Heart right ventricle (tissue), 16 donors: ENCODE data around the gene LMTK3. TPM values are rescaled to one million over a fixed set of nuclear protein-coding genes. Genes with fewer than 3 reads are reported as not detected.

Experiments
- ATAC-seq, 8 donors: fragments of 200-7000 bp; cut with Tn5 transposase; one replicate each; pipeline ENCODE4 v1.9.1; 2020; ENCODE audit warnings: mild to moderate bottlenecking in 8 of 8, moderate library complexity in 8 of 8, moderate number of reproducible peaks in 1 of 8
- DNase-seq, 2 donors: peaks; one replicate each; pipeline ENCODE4 v3.0.0-alpha.2; 2020
- H3K27ac ChIP-seq, 10 donors: fragments of 200-600 bp; sonication (generic) in 2 of 10; one replicate each; pipeline versions ENCODE4 v1.5.0 to v1.8.0; 2020 to 2022; ENCODE audit warnings: mild to moderate bottlenecking in 3 of 10
- H3K27me3 ChIP-seq, 7 donors: fragments of 200-600 bp; one replicate each; pipeline ENCODE4 v1.8.0; 2021 to 2022; ENCODE audit warnings: mild to moderate bottlenecking in 2 of 7
- H3K36me3 ChIP-seq, 9 donors: fragments of 200-600 bp; sonication (generic) in 1 of 9; one replicate each; pipeline versions ENCODE4 v1.5.0 to v1.8.0; 2020 to 2022; ENCODE audit warnings: mild to moderate bottlenecking in 2 of 9
- H3K4me1 ChIP-seq, 9 donors: fragments of 200-600 bp; sonication (generic) in 1 of 9; one replicate each; pipeline versions ENCODE4 v1.5.0 to v1.8.0; 2020 to 2022; ENCODE audit warnings: mild to moderate bottlenecking in 4 of 9
- H3K4me3 ChIP-seq, 10 donors: fragments of 200-600 bp; sonication (generic) in 2 of 10; one replicate each; pipeline versions ENCODE4 v1.5.0 to v1.8.0; 2020 to 2022; ENCODE audit warnings: mild to moderate bottlenecking in 7 of 10, moderate library complexity in 2 of 10
- H3K9me3 ChIP-seq, 11 donors: fragments of 200-600 bp in 10 of 11; sonication (generic) in 2 of 11; one replicate each; pipeline versions ENCODE4 v1.5.0 to v1.8.0; 2013 to 2022; ENCODE audit warnings: mild to moderate bottlenecking in 2 of 11, control low read depth in 1 of 11, moderate library complexity in 1 of 11
- CTCF ChIP-seq, 9 donors: fragments of 200-600 bp; sonication (generic) in 2 of 9; IDR thresholded peaks; one replicate each; pipeline versions ENCODE4 v1.5.0 to v1.8.0; 2021 to 2022; ENCODE audit warnings: antibody characterized with exemption in 9 of 9, mild to moderate bottlenecking in 5 of 9, moderate library complexity in 1 of 9
- WGBS, 2 donors: extraction: QIAGEN DNeasy Blood & Tissue Kit; methylation state at CpG; one replicate each; pipeline ENCODE4 v1.1.7; 2013; ENCODE audit warnings: inconsistent platforms in 1 of 2; 5-methylcytosine and 5-hydroxymethylcytosine counted together
- intact Hi-C, 10 donors: fragments of 100-400 bp; cut with DNase I; formaldehyde crosslinking; loops; one replicate each; pipeline versions ENCODE4 v1.11.1 to v1.14.2; 2022
- polyA plus RNA-seq, 2 donors: library from polyadenylated mRNA; stranded (reverse); fragments of 200-250 nt; gene quantifications; one replicate each; pipeline ENCODE4 v1.2.3, GENCODE V29; 2013
- total RNA-seq, 10 donors: library from RNA; stranded (reverse); fragmentation: NEBNext Ultra II Directional in 3 of 10; extraction: Animal tissue kit (Norgen Biotek cat#: 25700) in 3 of 10; gene quantifications; one replicate each; pipeline versions ENCODE4 v1.2.1 to v1.2.4, GENCODE V29; 2021 to 2023
- donor health status: Arrhythmogenic right ventricular cardiomyopathy.
- donor health status: ischemic (EF 13 %, LVEDD 7.1; RV severe dilation, severe dysfunction).
- donor health status: healthy with polysubstance abuse.
- donor health status: DM: no; HTN: yes; CAD: no.
- donor health status: DM: no; HTN: no; CAD: no.
- donor health status: ischemic (EF 25% LVEDD 6.9; RV normal size, moderate dysfunction).
- donor health status: ischemic (EF 25% LVEDD 5.7; RV mildly dilated, moderate dysfunction).
- donor health status: healthy.
- donor health status: DM: yes; HTN: yes; CAD: no.
- donor health status: Ischemic cardiomyopathy.
- donor health status: ischemic (EF 35%, LVEDD 5.7; RV mildly dilated, moderate dysfunction).
- donor health status: nonischemic (EF 11% LVEDD 7.7; RV severe dilation, severe dysfunction).
- donor health status: DM: yes; HTN: yes; CAD: no.
- donor health status: PGD.
- donor health status: ischemic (EF 29% LVEDD 5.4; RV normal size, mild dysfunction).
- donor health status: nonischemic (EF 23%, LVEDD 6.1; RV moderate dilation, normal function).

LMTK3 gene
- total and polyA plus RNA-seq, 12 donors = 0.12 to 1.5 (median 0.88) TPM

- Histone ChIP-seq H3K4me1 (peaks cover 15 to 27% (median 20%) of the 10 kb centered on the region in 9 donors), H3K4me3 (peak overlapping the region; percentile 26 to 81 (median 60)), H3K27ac (peak overlapping the region; percentile 68 to 98 (median 93)), H3K27me3 (no peaks in the 10 kb centered on the region), H3K36me3 (peaks cover 0 to 39% (median 17%) of the 10 kb centered on the region in 9 donors), H3K9me3 (no peaks in the 10 kb centered on the region)
- DNase-seq (peak; percentile 53 to 64), ATAC-seq (peak; percentile 61 to 80 (median 72))
- WGBS, 2 donors = 11 to 14% methylated on average over 52 of the region's 52 CpGs
- peak in 1 of 9 donors; percentile 12 for TF ChIP-seq CTCF (IDR thresholded peaks at IDR 0.05)
- intact Hi-C loops = no loop called here
Measured at GRCh38 chr19:48480558-48481500, 30.8 kb downstream of the LMTK3 start.

GRCh38 chr19:48480183-48480557 lies 31.5 kb downstream of the LMTK3 start:
- no peak for TF ChIP-seq CTCF (IDR thresholded peaks at IDR 0.05)
- Histone ChIP-seq H3K4me1 (peaks cover 15 to 27% (median 20%) of the 10 kb centered on the region in 9 donors), H3K4me3 (peak overlapping the region; percentile 26 to 81 (median 60)), H3K27ac (peak overlapping the region; percentile 68 to 98 (median 93)), H3K36me3 (peaks cover 0 to 45% (median 24%) of the 10 kb centered on the region in 9 donors), H3K9me3 (no peaks in the 10 kb centered on the region), H3K27me3 (no peaks in the 10 kb centered on the region)
- DNase-seq (peak; percentile 72 to 76), ATAC-seq (peak; percentile 74 to 87 (median 83))
- intact Hi-C loops = no loop called here
- 9 to 15% methylated on average over 32 of the region's 32 CpGs for WGBS, 2 donors

DNA sequence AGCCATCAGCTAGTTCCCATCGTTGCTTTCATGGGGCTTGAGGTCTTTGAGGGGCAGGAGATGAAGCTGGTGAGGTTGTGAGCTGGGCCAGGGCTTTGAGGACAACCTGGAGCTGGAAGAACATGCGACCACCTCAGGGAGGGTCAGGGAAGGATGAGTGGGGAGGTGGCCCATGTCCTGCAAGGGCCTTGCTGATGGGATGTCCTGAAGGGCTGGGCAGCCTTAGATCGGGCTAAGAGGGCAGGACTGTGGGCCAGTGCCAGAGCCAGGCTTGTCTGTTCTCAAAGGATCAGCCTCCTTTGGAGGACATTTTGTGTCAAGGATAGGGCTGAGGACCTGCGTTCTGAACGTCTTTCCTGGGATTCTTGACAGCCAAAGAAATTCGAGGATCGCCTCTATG lies 31.9 kb downstream of the LMTK3 start:
- Histone ChIP-seq H3K27me3 (no peaks in the 10 kb centered on the region), H3K4me3 (peak overlapping the region in 4 of 10 donors; percentile 51 to 81 (median 58)), H3K36me3 (peaks cover 0 to 50% (median 29%) of the 10 kb centered on the region in 9 donors), H3K27ac (peak overlapping the region in 9 of 10 donors; percentile 84 to 98 (median 94)), H3K9me3 (no peaks in the 10 kb centered on the region), H3K4me1 (peaks cover 15 to 27% (median 20%) of the 10 kb centered on the region in 9 donors)
- no peak for DNase-seq
- 74 to 83% methylated on average over 7 of the region's 7 CpGs for WGBS, 2 donors
- ATAC-seq = peak in 4 of 8 donors; percentile 3 to 35 (median 13)
- no peak for TF ChIP-seq CTCF (IDR thresholded peaks at IDR 0.05)
- intact Hi-C loops = loop anchor here in 1 of 10 donors (10.0 kb wide), 1 partner anchor 475 kb away; the partner anchor contains the start of gene BAX
